OCI-LY1 (cell line): Measurements from ENCODE around the gene ZBTB20.

Experiments
- EZH2 ChIP-seq: fragments of 200-600 bp; sonication (generic), shearing (Covaris generic); IDR thresholded peaks from 2 replicates; pipeline ENCODE4 v1.8.0; 2017; ENCODE audit warnings: borderline replicate concordance, mixed run types, mild to moderate bottlenecking, antibody characterized with exemption, low read length, moderate library complexity, mixed read lengths
- TF ChIP-seq, protein P1 (sequence below): fragments of 200-600 bp; sonication (generic), shearing (Covaris generic); IDR thresholded peaks from 2 replicates; pipeline ENCODE4 v1.5.1; 2017; ENCODE audit warnings: mild to moderate bottlenecking, antibody characterized with exemption, low read length, moderate library complexity, mixed read lengths

- TF ChIP-seq, protein P1, sequence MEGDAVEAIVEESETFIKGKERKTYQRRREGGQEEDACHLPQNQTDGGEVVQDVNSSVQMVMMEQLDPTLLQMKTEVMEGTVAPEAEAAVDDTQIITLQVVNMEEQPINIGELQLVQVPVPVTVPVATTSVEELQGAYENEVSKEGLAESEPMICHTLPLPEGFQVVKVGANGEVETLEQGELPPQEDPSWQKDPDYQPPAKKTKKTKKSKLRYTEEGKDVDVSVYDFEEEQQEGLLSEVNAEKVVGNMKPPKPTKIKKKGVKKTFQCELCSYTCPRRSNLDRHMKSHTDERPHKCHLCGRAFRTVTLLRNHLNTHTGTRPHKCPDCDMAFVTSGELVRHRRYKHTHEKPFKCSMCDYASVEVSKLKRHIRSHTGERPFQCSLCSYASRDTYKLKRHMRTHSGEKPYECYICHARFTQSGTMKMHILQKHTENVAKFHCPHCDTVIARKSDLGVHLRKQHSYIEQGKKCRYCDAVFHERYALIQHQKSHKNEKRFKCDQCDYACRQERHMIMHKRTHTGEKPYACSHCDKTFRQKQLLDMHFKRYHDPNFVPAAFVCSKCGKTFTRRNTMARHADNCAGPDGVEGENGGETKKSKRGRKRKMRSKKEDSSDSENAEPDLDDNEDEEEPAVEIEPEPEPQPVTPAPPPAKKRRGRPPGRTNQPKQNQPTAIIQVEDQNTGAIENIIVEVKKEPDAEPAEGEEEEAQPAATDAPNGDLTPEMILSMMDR: no peak
- no peak for TF ChIP-seq EZH2
Measured at GRCh38 chr3:114586119-114586518, 561.0 kb downstream of the ZBTB20 start.
